Measurements from ENCODE around the gene BRPF3. TPM values are rescaled to one million over a fixed set of nuclear protein-coding genes. Genes with fewer than 3 reads are reported as not detected.

BRPF3 gene
- total and polyA plus RNA-seq, 9 of the 15 experiments (the other 6 are each of a cell fraction or from before 2014, with no cell fraction given): 2.2 to 19.3 (median 8.0) TPM

DNA sequence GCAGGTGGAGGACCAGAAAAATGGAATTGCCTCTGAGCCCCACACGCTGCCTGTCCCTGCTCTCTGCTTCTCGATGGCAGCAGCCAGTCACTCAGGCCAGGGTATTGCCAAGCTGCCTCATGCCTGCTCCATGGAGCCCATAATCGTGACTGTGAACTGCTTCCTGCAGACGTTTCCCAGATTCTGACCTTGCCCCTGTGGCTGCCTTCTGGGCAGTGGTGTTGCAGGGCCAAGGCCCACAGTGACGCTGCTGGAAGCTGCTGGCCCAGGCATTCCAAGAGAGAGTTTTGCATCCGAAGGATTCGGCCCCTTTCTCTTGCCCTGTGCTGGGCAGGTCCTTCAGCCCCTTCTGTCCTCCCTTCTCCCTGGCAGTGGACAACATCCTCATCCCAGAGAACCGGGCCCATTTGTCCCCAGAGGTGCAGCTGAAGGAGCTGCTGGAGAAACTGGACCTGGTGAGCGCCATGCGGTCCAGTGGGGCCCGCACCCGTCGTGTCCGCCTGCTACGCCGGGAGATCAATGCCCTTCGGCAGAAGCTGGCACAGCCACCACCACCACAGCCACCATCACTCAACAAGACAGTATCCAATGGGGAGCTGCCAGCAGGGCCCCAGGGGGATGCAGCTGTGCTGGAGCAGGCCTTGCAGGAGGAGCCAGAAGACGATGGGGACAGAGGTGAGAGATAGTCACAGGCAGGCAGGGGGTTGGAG is 14.5 kb downstream of the BRPF3 start (continued):
- TF ChIP-seq, protein P1, sequence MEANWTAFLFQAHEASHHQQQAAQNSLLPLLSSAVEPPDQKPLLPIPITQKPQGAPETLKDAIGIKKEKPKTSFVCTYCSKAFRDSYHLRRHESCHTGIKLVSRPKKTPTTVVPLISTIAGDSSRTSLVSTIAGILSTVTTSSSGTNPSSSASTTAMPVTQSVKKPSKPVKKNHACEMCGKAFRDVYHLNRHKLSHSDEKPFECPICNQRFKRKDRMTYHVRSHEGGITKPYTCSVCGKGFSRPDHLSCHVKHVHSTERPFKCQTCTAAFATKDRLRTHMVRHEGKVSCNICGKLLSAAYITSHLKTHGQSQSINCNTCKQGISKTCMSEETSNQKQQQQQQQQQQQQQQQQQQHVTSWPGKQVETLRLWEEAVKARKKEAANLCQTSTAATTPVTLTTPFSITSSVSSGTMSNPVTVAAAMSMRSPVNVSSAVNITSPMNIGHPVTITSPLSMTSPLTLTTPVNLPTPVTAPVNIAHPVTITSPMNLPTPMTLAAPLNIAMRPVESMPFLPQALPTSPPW (CRISPR knock-in tag; IDR thresholded peaks at IDR 0.05): no peak
- TF ChIP-seq NFIX (CRISPR knock-in tag; IDR thresholded peaks at IDR 0.05; ENCODE audit: low read depth) (no peak), HEY1 (CRISPR knock-in tag; IDR thresholded peaks at IDR 0.05; ENCODE audit: borderline replicate concordance) (no peak), LARP7 (IDR thresholded peaks at IDR 0.05) (no peak), ATF1 (CRISPR knock-in tag; IDR thresholded peaks at IDR 0.05) (no peak), ATF1 (tag; IDR thresholded peaks at IDR 0.05) (no peak)
- TF ChIP-seq, protein P2, sequence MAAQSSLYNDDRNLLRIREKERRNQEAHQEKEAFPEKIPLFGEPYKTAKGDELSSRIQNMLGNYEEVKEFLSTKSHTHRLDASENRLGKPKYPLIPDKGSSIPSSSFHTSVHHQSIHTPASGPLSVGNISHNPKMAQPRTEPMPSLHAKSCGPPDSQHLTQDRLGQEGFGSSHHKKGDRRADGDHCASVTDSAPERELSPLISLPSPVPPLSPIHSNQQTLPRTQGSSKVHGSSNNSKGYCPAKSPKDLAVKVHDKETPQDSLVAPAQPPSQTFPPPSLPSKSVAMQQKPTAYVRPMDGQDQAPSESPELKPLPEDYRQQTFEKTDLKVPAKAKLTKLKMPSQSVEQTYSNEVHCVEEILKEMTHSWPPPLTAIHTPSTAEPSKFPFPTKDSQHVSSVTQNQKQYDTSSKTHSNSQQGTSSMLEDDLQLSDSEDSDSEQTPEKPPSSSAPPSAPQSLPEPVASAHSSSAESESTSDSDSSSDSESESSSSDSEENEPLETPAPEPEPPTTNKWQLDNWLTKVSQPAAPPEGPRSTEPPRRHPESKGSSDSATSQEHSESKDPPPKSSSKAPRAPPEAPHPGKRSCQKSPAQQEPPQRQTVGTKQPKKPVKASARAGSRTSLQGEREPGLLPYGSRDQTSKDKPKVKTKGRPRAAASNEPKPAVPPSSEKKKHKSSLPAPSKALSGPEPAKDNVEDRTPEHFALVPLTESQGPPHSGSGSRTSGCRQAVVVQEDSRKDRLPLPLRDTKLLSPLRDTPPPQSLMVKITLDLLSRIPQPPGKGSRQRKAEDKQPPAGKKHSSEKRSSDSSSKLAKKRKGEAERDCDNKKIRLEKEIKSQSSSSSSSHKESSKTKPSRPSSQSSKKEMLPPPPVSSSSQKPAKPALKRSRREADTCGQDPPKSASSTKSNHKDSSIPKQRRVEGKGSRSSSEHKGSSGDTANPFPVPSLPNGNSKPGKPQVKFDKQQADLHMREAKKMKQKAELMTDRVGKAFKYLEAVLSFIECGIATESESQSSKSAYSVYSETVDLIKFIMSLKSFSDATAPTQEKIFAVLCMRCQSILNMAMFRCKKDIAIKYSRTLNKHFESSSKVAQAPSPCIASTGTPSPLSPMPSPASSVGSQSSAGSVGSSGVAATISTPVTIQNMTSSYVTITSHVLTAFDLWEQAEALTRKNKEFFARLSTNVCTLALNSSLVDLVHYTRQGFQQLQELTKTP (IDR thresholded peaks at IDR 0.05; ENCODE audit: low read depth in 1 of 2, partially characterized antibody in 2 of 2): no peak
